ENCODE data around the gene PAF1. TPM values are rescaled to one million over a fixed set of nuclear protein-coding genes. Genes with fewer than 3 reads are reported as not detected.
A peak's percentile ranks its signal among the peaks of the same experiment; 100 is the strongest.

PAF1 gene
- total and polyA plus RNA-seq, 2 of the 13 experiments (the other 11 are each of a cell fraction or from before 2014, with no cell fraction given): 30.2 to 31.1 TPM

DNA sequence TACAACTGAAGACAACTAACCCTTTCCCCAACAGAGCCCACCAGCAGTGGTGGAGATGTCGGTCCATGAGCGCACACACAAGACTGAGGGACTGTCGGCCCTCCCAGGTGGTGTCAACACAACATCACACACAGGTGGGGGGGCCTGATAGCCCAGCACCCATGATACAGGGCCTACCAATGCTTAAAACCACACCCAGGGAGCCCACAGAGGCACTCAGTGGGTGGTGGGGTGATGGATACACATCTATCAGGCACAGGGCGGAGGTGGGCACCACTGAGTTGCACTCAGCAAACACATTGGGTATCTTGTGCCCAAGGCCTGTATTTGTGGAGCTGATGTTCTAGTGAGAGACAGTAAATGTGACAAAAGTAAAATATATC, 8.8 kb upstream of the PAF1 start:
- Histone ChIP-seq H3K4me2 (ENCODE audit: low read depth, low read length) (peak overlapping the region; percentile 39), H3K9me3 (ENCODE audit: low read length) (no peaks in the 10 kb centered on the region), H3K27me3 (ENCODE audit: control insufficient read depth in 1 of 2, insufficient read depth in 2 of 2, low read length in 2 of 2) (no peaks in the 10 kb centered on the region), H3K36me3 (replicated peaks in 1 of 2; ENCODE audit: control insufficient read depth in 1 of 2, insufficient read depth in 2 of 2, low read length in 2 of 2) (0 out of 5 replicates have a peak, but pooled peaks cover 0 to 3% of the 10 kb centered on the region in 2 experiments), H2AFZ (ENCODE audit: low read length) (no peak overlapping the region), H3K9ac (ENCODE audit: insufficient read depth, low read depth, low read length) (0 out of 2 replicates have a peak overlapping the region, but pooled peaks have one; percentile 10), H3K27ac (ENCODE audit: extremely low read length, insufficient read depth, low read length) (peak overlapping the region; percentile 98), H3K4me3 (replicated peaks in 1 of 3; ENCODE audit: insufficient read depth in 1 of 3, low read depth in 2 of 3, low read length in 3 of 3) (no peak overlapping the region), H3K79me2 (ENCODE audit: insufficient read depth, low read length) (no peaks in the 10 kb centered on the region), H4K20me1 (ENCODE audit: insufficient read depth, low read length) (no peaks in the 10 kb centered on the region), H3K4me1 (ENCODE audit: insufficient read depth, low read length) (peaks cover 65% of the 10 kb centered on the region)
- ChIA-PET POLR2A (interaction anchor here (1.2 to 3.4 kb wide), 6 partner anchors 8 to 46 kb away, joined by 3 to 123 read pairs (median 17); partner anchors contain the start of genes MED29, PAF1, PLEKHG2 and SUPT5H), CTCF (ENCODE audit: low intra/inter-chr PET ratio, low total read pairs) (interaction anchor here (4.2 kb wide), 1 partner anchor 12 kb away, joined by 127 read pairs; the partner anchor contains the start of gene PLEKHG2)
- ATAC-seq (no peak), DNase-seq (ENCODE audit: low spot score) (no peak), FAIRE-seq (no peak)
- intact Hi-C loops (cut with micrococcal nuclease; ENCODE audit: unreplicated experiment): loop anchor here (5.0 kb wide), 1 partner anchor 1043 kb away; the partner anchor contains the start of gene SERTAD3
- WGBS (ENCODE audit: low lambda C conversion rate): 95% methylated on average over 3 of the region's 4 CpGs
- in situ Hi-C loops (cut with HindIII; ENCODE audit: extremely low pct_ligation_motif_present, low pct_unique_long_range_greater_than_20kb): no loop called here
- TF ChIP-seq, protein P1, sequence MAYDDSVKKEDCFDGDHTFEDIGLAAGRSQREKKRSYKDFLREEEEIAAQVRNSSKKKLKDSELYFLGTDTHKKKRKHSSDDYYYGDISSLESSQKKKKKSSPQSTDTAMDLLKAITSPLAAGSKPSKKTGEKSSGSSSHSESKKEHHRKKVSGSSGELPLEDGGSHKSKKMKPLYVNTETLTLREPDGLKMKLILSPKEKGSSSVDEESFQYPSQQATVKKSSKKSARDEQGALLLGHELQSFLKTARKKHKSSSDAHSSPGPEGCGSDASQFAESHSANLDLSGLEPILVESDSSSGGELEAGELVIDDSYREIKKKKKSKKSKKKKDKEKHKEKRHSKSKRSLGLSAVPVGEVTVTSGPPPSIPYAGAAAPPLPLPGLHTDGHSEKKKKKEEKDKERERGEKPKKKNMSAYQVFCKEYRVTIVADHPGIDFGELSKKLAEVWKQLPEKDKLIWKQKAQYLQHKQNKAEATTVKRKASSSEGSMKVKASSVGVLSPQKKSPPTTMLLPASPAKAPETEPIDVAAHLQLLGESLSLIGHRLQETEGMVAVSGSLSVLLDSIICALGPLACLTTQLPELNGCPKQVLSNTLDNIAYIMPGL (CRISPR knock-in tag; IDR thresholded peaks at IDR 0.05; ENCODE audit: borderline replicate concordance in 1 of 2, low read depth in 1 of 2): 0 out of 4 replicates have a peak, but pooled peaks of 1 of the 2 experiments have one; percentile 13
- TF ChIP-seq, protein P2, sequence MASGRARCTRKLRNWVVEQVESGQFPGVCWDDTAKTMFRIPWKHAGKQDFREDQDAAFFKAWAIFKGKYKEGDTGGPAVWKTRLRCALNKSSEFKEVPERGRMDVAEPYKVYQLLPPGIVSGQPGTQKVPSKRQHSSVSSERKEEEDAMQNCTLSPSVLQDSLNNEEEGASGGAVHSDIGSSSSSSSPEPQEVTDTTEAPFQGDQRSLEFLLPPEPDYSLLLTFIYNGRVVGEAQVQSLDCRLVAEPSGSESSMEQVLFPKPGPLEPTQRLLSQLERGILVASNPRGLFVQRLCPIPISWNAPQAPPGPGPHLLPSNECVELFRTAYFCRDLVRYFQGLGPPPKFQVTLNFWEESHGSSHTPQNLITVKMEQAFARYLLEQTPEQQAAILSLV (CRISPR knock-in tag; IDR thresholded peaks at IDR 0.05; ENCODE audit: borderline replicate concordance): 0 out of 2 replicates have a peak, but pooled peaks have one; percentile 27
- TF ChIP-seq CHD4 (IDR thresholded peaks at IDR 0.05; ENCODE audit: borderline replicate concordance, low read length) (0 out of 2 replicates have a peak, but pooled peaks have one; percentile 1), POLR2G (IDR thresholded peaks at IDR 0.05; ENCODE audit: low read depth, low read length) (0 out of 2 replicates have a peak, but pooled peaks have one; percentile 22), ZNF572 (CRISPR knock-in tag; IDR thresholded peaks at IDR 0.05) (no peak; the same call in 1 of the 2 replicates)
- BruUV-seq (replicated peaks): no TSS peak

Measured in HepG2 (cell line).